GM12872 (cell line): ENCODE measurements around the gene SAMD4B.
A peak's percentile ranks its signal among the peaks of the same experiment; 100 is the strongest.

ENCODE experiments used
- TF ChIP-seq, protein P1 (sequence below): IDR thresholded peaks from 3 replicates; pipeline ENCODE4 v1.5.1; 2011; ENCODE audit warnings: low read depth, mild to moderate bottlenecking, low read length, moderate library complexity; ENCODE audit not compliant: insufficient read depth

The SAMD4B gene

DNA sequence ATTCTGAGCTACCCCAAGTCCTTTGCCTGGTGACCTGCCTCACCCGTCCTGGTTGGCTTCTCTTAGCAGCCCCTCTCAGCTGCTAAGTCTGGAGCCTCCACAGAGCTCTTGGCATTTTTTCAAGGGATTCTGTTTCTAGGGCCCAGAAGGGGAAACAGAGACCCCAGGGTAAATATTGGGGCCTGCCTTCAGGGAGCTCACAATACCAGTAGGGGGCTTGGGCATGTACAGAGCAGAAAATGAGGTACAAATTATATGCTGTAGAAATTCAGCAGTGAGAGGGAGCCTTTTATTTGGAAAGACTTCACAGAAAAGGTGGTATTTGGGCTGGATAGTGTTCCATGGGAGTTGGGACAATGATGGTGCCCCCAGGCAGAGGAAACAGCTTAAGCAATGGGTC lies 3.7 kb downstream of the SAMD4B start:
- TF ChIP-seq, protein P1, sequence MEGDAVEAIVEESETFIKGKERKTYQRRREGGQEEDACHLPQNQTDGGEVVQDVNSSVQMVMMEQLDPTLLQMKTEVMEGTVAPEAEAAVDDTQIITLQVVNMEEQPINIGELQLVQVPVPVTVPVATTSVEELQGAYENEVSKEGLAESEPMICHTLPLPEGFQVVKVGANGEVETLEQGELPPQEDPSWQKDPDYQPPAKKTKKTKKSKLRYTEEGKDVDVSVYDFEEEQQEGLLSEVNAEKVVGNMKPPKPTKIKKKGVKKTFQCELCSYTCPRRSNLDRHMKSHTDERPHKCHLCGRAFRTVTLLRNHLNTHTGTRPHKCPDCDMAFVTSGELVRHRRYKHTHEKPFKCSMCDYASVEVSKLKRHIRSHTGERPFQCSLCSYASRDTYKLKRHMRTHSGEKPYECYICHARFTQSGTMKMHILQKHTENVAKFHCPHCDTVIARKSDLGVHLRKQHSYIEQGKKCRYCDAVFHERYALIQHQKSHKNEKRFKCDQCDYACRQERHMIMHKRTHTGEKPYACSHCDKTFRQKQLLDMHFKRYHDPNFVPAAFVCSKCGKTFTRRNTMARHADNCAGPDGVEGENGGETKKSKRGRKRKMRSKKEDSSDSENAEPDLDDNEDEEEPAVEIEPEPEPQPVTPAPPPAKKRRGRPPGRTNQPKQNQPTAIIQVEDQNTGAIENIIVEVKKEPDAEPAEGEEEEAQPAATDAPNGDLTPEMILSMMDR = no peak

DNA sequence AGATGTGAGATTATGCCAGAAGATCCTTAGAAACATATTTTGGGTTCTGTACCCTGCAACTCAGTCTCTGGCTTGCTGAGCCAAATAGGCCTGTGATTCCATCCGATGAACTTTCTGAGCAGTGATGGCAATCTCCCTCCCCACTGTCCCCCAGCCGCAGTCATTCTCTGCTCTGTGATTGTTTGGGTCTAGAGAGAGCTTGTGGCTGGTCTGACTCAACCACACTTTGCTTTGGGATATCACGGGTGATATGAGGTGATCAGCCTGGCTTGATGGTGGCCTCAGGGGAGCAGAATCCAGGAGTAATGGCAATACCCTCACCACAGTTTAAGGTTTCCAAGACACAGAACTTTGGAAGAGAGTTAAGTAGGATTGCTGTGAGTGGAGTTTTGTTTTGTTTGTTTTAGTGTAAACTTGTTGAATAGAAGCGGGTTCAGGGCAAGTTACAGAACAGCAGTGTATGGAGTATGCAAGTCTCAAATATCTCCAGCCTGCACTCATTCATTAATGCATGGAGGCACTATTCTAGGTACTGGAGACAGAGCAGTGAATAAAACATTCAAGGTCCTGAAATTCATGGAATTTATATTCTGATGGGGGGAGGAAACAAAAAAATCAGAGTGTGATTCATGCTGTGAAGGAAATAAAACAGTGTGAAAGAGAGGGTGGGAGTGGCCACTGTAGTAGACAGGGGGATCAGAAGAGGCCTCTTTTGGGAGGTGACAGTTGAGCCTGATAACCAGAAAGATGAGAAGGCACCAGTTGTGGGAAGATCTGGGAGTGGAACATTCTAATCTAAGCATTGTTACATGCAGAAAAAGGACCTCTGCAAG lies 5.3 kb downstream of the SAMD4B start:
- TF ChIP-seq, protein P1 = no peak

DNA sequence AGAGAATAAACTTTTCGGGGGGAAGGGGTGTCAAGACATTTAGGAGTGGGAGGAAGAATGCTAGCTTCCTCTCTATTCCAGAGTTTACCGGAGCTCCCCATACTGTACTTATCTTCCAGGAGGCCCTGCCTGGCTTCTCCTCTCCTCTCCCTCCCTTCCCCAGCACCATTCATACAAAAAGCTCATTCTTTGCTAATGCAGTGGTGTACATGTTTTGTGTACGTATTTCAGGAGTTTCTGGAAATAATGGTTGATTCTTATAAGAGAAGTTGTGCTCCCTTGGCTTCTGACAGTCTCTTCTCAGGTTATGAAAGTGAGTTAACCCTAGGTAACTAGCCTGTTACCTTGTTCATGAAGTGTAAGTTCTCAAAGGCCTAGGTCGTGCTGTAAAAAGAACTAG lies 7.1 kb downstream of the SAMD4B start:
- TF ChIP-seq, protein P1 = no peak

DNA sequence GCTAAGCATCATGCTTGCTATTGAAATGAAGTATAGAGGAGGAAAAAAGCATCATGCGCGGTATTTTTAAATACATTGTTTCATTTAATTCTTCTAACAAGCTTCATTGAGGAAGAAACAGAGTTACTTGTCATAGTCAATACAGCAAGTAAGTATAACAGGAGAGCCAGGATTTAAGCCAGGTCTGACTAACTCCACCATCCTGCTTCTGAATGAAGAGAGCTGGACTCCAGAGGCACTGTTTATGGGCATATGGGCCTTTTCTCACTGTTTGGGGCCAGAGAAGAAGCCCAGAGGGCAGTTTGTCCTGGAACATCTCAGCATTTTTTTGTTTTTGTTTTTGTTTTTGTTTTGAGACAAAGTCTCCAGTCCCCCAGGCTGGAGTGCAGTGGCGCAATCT lies 7.9 kb downstream of the SAMD4B start:
- TF ChIP-seq, protein P1 = no peak

DNA sequence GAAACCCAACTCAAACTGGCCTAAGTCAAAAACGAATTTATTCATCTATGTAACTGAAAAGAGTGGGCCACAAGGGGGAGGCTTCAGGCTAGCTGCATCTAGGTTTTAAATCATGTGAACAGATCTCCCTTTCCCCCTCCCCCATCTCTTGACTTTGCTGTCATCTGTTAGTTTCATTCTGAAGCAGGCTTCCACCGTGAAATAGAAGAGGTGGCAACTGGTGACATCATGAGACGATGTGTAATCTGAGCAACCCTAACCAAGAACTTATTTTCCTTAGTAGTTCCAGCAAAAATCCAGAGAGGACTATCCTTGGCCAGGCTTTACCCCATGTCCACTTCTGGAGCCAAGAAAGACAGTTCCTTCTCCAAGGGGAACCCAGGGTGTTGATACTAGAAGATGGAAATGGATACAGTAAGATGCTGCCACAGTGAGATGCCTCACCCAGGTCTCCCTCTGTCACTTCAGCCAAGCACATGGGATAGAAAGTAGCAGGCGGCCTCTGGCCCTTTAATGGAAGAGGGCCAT lies 9.4 kb downstream of the SAMD4B start:
- TF ChIP-seq, protein P1 = peak; percentile 41; the same call in 2 of the 3 replicates

DNA sequence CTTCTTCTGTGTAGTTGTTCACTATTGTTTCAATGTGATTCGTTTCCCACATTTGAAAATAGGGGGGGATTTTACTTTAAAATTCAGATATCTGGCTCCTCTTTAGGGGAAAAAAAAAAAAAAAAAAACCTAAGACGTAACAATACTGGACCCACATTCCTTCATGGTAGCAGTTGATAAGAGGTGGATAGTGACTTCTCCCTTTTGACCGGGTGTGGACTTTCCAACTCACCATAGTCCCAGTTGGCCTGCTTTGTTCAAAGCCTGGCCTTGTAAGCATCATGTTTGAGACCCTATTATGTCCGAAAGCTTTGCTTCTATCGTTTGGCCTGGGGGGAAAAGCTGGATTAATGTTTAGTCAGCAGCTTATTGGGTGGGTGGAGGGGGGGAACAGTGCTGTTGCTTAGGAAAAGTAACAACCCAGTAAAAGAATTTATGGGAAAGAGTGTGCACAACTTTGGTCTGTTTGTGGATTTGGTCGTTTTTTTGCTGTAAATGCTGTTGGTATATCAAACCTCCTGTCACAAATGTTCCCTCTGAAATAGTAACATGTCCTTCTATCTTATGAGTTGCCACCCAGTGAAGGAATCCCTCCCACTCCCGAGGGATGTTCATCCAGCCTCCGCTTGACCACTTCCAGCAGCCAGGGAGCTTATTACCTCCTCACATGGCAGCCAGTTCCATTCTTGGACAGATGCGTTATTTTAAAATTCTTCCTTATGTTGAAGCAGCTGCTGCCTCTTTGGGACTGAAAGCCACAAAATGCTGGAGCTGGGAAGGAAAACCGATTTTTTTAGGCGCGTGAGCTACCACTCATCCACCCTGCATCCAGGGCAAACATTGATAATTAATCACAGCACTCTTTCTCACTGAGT lies 10.4 kb downstream of the SAMD4B start:
- TF ChIP-seq, protein P1 = no peak

DNA sequence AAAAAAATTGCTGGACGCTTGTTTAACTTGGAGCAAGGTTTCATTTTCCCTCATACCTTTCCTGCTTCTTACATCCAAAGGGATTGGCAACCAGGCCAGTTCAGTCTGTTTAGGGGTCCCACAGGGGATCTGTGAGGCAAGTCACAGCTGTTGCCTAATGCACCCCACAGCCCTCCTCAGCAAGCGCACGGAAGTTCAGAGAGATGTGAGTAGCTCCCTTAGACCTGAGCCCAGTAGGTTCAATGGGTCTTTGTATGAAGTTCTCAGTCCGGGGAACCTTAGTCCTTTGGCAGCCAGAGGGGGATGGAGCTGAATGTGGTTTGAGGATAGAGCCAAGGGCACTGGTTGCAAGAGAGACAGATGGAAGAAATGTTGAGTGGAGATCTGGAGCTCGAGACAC lies 13.0 kb downstream of the SAMD4B start:
- TF ChIP-seq, protein P1 = no peak
